Liver (tissue), 9 donors: Measurements from ENCODE around the gene ABHD17C. TPM values are rescaled to one million over a fixed set of nuclear protein-coding genes. Genes with fewer than 3 reads are reported as not detected.

Experiments
- DNase-seq: peaks from one replicate; pipeline ENCODE4 v3.0.0-alpha.2; 2017; ENCODE audit warnings: low spot score
- H3K27ac ChIP-seq, 2 donors: one replicate each; pipeline ENCODE4 v1.7.0; 2013; ENCODE audit warnings: inconsistent platforms in 2 of 2, low read length in 2 of 2, control low read depth in 1 of 2, low read depth in 1 of 2, mild to moderate bottlenecking in 1 of 2
- H3K27me3 ChIP-seq, 4 donors: one replicate each; pipeline versions ENCODE4 v1.6.1 to v1.7.0; 2013; ENCODE audit warnings: low read length in 3 of 4, inconsistent platforms in 1 of 4, mild to moderate bottlenecking in 1 of 4, moderate library complexity in 1 of 4; ENCODE audit not compliant: control insufficient read depth in 4 of 4, insufficient read depth in 4 of 4
- H3K36me3 ChIP-seq, 4 donors: one replicate each; pipeline versions ENCODE4 v1.6.1 to v1.7.0; 2013; ENCODE audit warnings: low read length in 3 of 4, mild to moderate bottlenecking in 3 of 4, low read depth in 1 of 4, moderate library complexity in 1 of 4; ENCODE audit not compliant: control insufficient read depth in 4 of 4, insufficient read depth in 3 of 4
- H3K4me1 ChIP-seq, 4 donors: one replicate each; pipeline versions ENCODE4 v1.6.1 to v1.7.0; 2013; ENCODE audit warnings: low read length in 3 of 4, mild to moderate bottlenecking in 3 of 4, moderate library complexity in 1 of 4; ENCODE audit not compliant: control insufficient read depth in 4 of 4, insufficient read depth in 4 of 4
- H3K4me3 ChIP-seq, 3 donors: one replicate each; pipeline versions ENCODE4 v1.6.1 to v1.7.0; 2013; ENCODE audit warnings: low read length in 3 of 3, control low read depth in 1 of 3, low read depth in 1 of 3, mild to moderate bottlenecking in 1 of 3
- H3K9ac ChIP-seq, 2 donors: one replicate each; pipeline ENCODE4 v1.7.0; 2013; ENCODE audit warnings: low read length in 2 of 2, mild to moderate bottlenecking in 2 of 2, moderate library complexity in 2 of 2, control low read depth in 1 of 2, low read depth in 1 of 2
- H3K9me3 ChIP-seq, 4 donors: one replicate each; pipeline versions ENCODE4 v1.6.1 to v1.7.0; 2013; ENCODE audit warnings: low read length in 3 of 4; ENCODE audit not compliant: control insufficient read depth in 4 of 4
- EGR1 ChIP-seq, 2 donors: IDR thresholded peaks; 2 replicates each; pipeline ENCODE4 v1.6.1; 2016 to 2018; ENCODE audit warnings: antibody characterized with exemption in 2 of 2, low read depth in 2 of 2
- FOXA1 ChIP-seq: IDR thresholded peaks from 2 replicates; pipeline ENCODE4 v1.6.1; 2016; ENCODE audit warnings: antibody characterized with exemption
- FOXA2 ChIP-seq: IDR thresholded peaks from 2 replicates; pipeline ENCODE4 v1.6.1; 2016; ENCODE audit warnings: antibody characterized with exemption
- HNF4A ChIP-seq, 2 donors: conservative IDR thresholded peaks; 2 replicates each; pipeline ENCODE4 v1.6.1; 2016; ENCODE audit warnings: antibody characterized with exemption in 2 of 2, mild to moderate bottlenecking in 2 of 2
- JUND ChIP-seq, 2 donors: IDR thresholded peaks; 2 replicates each; pipeline ENCODE4 v1.6.1; 2016; ENCODE audit warnings: antibody characterized with exemption in 2 of 2
- RAD21 ChIP-seq, 2 donors: IDR thresholded peaks; 2 replicates each; pipeline ENCODE4 v1.6.1; 2016; ENCODE audit warnings: antibody characterized with exemption in 2 of 2, mild to moderate bottlenecking in 2 of 2
- TAF1 ChIP-seq: conservative IDR thresholded peaks from 2 replicates; pipeline ENCODE4 v1.6.1; 2016; ENCODE audit warnings: antibody characterized with exemption, mild to moderate bottlenecking
- YY1 ChIP-seq: IDR thresholded peaks from 2 replicates; pipeline ENCODE4 v1.6.1; 2016; ENCODE audit warnings: antibody characterized with exemption, mild to moderate bottlenecking
- WGBS: extraction: QIAGEN DNeasy Blood & Tissue Kit; methylation state at CpG from one replicate; pipeline ENCODE4 v1.1.7; 2013; 5-methylcytosine and 5-hydroxymethylcytosine counted together
- polyA plus RNA-seq, 2 donors: library from polyadenylated mRNA; stranded (reverse) in 1 of 2; unstranded in 1 of 2; fragments of 200-250 nt in 1 of 2; fragments of >200 nt in 1 of 2; fragmentation: Nextera tagmentation in 1 of 2; extraction: Ambion mirVana in 1 of 2; gene quantifications; one replicate each; pipeline versions ENCODE4 v1.2.1 to v1.2.3, GENCODE V29; 2013 to 2015
- total RNA-seq, 2 donors: library from RNA; depleted of rRNA; stranded (reverse); fragments of >200 nt; gene quantifications; one replicate each; pipeline ENCODE4 v1.2.3, GENCODE V29; 2014
- TF ChIP-seq, protein P1 (sequence below): fragments of 150-350 bp; IDR thresholded peaks from 2 replicates; pipeline ENCODE4 v1.5.1; 2017; ENCODE audit warnings: improper control_type of control experiment, low read depth, low read length; ENCODE audit not compliant: missing input control
- donor health status: healthy.
- donor health status: healthy.
- donor health status: healthy.
- donor health status: healthy.
- donor health status: healthy.

The ABHD17C gene
- total and polyA plus RNA-seq, 4 donors = 0.79 to 3.0 (median 2.0) TPM

DNA sequence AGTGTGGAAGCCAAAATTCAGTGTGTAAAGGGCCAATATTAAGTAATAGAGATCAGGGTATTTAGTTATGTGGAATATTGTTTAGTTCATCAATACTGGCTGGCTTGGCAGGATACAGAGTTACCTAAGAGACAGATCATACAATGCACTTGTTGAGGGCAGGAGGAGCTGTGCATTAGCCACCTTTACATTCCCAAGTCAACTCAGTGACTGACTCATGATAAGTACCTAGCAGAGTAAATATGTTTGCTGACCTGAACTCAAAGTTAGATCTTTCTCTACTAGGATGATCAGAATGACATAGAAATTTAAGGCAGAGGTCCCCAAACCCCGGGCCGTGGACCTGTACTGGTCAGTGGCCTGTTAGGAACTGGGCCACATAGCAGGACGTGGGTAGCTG is 3.5 kb upstream of the ABHD17C start:
- Histone ChIP-seq H3K27me3 (no peaks in the 10 kb centered on the region), H3K36me3 (no peaks in the 10 kb centered on the region), H3K4me3 (no peak overlapping the region), H3K27ac (no peak overlapping the region), H3K9me3 (no peaks in the 10 kb centered on the region), H3K4me1 (peaks cover 3 to 16% (median 10%) of the 10 kb centered on the region in 4 donors), H3K9ac (no peak overlapping the region)
- 84% methylated on average over 3 of the region's 3 CpGs for WGBS
- DNase-seq = no peak
- TF ChIP-seq JUND (IDR thresholded peaks at IDR 0.05) = no peak
- TF ChIP-seq HNF4A (conservative IDR thresholded peaks at IDR 0.05) = peak in 1 of 2 donors; percentile 19

DNA sequence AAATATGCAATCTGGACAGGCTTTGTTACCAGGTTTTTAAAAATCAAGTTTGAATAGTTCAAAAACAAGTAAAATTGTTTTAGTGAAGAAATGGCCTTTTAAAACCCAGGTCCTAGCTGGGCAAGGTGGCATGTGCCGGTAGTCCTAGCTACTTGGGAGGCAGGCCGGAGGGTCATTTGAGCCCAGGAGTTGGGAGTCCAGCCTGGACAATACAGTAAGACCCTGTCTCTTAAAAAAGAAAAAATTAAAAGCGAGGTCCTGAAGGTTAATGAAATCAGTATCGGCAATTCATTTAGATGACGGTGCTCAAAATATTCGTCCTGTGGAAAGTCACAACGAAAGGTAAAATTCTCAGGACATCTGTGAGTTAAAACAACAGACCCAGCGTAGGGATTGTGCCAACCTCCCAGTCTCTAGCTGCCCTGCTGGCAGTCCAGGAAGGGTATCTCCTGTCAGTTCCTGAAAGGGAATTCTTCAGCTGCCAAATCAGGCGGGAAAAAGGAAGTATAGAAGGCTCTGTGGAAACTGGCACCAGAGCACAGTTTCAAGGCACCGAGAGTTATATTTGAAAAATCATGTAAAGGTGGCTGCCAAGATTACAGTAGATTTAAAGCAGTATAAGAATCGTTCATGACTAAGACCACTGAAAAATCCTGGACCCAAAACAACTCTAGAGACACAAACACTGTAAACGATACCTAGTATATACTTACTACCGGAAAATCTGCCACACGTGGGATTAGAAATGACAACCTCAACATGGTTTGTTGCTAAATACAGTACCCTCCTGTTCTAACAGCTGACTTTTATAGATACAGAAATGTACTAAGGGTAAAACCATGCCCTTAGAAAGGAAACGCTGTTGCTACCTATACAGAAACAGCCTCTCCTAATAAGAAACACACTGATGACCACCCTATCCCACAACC is 1.2 kb upstream of the ABHD17C start:
- H3K4me1 ChIP-seq = peaks cover 3 to 18% (median 11%) of the 10 kb centered on the region in 4 donors
- DNase-seq = no peak
- 45% methylated on average over 15 of the region's 15 CpGs for WGBS

DNA sequence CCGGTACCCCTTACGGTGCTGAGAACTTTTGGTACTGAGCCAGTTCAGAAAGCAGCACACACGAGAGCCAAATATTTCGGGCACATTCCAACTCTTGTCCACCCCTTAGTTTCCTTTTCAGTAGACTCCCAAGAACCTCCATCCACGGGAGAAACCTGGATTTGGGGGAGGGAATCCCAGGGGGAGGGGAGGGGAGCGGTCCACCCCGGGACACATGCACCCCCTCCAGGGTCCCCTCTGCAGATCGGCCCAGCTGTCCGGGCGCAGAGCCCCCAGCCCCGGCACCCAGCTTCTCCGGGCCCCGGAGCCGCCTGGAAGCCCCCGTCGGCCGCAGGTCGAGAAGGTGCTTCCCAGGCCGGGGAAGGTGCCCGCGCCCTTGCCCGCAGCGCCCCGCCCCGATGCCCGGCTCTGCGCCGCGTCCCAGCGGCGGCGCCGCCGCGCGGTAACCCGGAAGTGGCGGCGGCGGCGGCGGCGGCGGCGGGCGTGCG is 455 bp upstream of the ABHD17C start:
- WGBS = under 1% methylated on average over 47 of the region's 47 CpGs
- Histone ChIP-seq H3K4me1 (peaks cover 3 to 18% (median 11%) of the 10 kb centered on the region in 4 donors), H3K27ac (peak overlapping the region; percentile 6 to 50), H3K4me3 (peak overlapping the region; percentile 63 to 92 (median 73)), H3K9me3 (no peaks in the 10 kb centered on the region), H3K36me3 (no peaks in the 10 kb centered on the region), H3K27me3 (no peaks in the 10 kb centered on the region), H3K9ac (peak overlapping the region in 1 of 2 donors; percentile 58)
- no peak for DNase-seq
- peak; percentile 8 for TF ChIP-seq YY1
- no peak for TF ChIP-seq EGR1 (IDR thresholded peaks at IDR 0.05; ENCODE audit: low read depth in 2 of 2)

More for the DNA sequence above, 1.2 kb upstream of the ABHD17C start:
- no peaks in the 10 kb centered on the region for H3K27me3 ChIP-seq
- H3K9me3 ChIP-seq = no peaks in the 10 kb centered on the region
- peak overlapping the region in 1 of 2 donors; percentile 58 for H3K9ac ChIP-seq
- peak overlapping the region; percentile 63 to 92 (median 73) for H3K4me3 ChIP-seq
- TF ChIP-seq FOXA1 (no peak), TAF1 (no peak), YY1 (peak; percentile 9)
- no peaks in the 10 kb centered on the region for H3K36me3 ChIP-seq
- peak overlapping the region; percentile 6 to 50 for H3K27ac ChIP-seq

DNA sequence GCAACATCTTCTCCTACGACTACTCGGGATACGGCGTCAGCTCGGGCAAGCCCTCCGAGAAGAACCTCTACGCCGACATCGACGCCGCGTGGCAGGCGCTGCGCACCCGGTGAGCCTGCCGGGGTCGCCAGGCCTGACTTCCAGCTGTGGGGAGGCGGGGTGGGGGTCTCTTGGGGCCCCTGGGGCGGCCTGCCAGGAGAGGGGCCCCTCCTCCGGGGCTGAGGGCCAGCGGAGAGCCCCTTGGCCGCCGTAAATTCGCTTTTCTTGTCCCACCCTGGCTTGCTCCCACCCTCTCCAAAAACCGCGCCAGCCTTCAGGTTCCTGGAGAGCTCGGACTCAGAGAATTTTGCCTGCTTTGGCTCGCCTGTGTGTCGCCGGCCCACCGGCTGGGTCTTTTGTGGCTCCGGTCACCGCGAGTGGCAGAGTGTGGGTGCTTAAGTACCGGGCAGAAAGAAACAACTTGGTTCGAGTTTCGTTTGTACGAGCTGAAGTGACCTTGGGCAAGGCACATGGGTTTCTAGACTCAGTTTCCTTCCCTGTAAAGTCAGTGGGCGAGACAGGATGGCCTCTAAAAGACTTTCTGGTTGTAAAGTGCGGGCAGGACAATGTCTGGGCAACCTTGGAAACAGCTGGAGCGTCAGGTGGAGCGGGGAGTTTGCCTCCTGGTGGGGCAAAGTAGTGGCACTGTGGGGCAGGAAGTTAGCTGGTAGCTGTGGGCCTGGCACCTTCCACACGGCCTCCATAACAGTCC is 976 bp downstream of the ABHD17C start:
- Histone ChIP-seq H3K27ac (no peak overlapping the region), H3K4me3 (peak overlapping the region; percentile 47 to 92 (median 65)), H3K9me3 (no peaks in the 10 kb centered on the region), H3K27me3 (no peaks in the 10 kb centered on the region), H3K36me3 (no peaks in the 10 kb centered on the region), H3K9ac (no peak overlapping the region), H3K4me1 (peaks cover 3 to 18% (median 11%) of the 10 kb centered on the region in 4 donors)
- 13% methylated on average over 43 of the region's 43 CpGs for WGBS
- no peak for DNase-seq
- TF ChIP-seq RAD21 (IDR thresholded peaks at IDR 0.05) (peak in 1 of 2 donors; percentile 43), FOXA2 (no peak)
- TF ChIP-seq, protein P1, sequence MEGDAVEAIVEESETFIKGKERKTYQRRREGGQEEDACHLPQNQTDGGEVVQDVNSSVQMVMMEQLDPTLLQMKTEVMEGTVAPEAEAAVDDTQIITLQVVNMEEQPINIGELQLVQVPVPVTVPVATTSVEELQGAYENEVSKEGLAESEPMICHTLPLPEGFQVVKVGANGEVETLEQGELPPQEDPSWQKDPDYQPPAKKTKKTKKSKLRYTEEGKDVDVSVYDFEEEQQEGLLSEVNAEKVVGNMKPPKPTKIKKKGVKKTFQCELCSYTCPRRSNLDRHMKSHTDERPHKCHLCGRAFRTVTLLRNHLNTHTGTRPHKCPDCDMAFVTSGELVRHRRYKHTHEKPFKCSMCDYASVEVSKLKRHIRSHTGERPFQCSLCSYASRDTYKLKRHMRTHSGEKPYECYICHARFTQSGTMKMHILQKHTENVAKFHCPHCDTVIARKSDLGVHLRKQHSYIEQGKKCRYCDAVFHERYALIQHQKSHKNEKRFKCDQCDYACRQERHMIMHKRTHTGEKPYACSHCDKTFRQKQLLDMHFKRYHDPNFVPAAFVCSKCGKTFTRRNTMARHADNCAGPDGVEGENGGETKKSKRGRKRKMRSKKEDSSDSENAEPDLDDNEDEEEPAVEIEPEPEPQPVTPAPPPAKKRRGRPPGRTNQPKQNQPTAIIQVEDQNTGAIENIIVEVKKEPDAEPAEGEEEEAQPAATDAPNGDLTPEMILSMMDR = peak; percentile 26
